Mesenchymal stem cell (in vitro differentiated cells and primary cell): ENCODE results near the gene MTTP. TPM values are rescaled to one million over a fixed set of nuclear protein-coding genes. Genes with fewer than 3 reads are reported as not detected.
"Not testable (repeated sequence)": the region's sequence is repeated elsewhere in the genome, so short reads cannot be mapped to it uniquely, and the experiment has no call there.

Experiments
- DNase-seq: peaks from one replicate; pipeline ENCODE4 v3.0.0-alpha.2; 2013
- H2AFZ ChIP-seq: one replicate; pipeline ENCODE4 v1.6.1; 2013; ENCODE audit warnings: low read depth, mild to moderate bottlenecking, control low read depth, inconsistent platforms, low read length, moderate library complexity
- H2AK5ac ChIP-seq: 2 replicates; pipeline ENCODE4 v1.6.1; 2013; ENCODE audit warnings: low read length, moderate library complexity, mild to moderate bottlenecking, inconsistent platforms; ENCODE audit not compliant: severe bottlenecking
- H2BK120ac ChIP-seq: one replicate; pipeline ENCODE4 v1.6.1; 2013; ENCODE audit warnings: low read depth, mild to moderate bottlenecking, inconsistent platforms, low read length, moderate library complexity
- H2BK12ac ChIP-seq, 2 experiments: one replicate each; pipeline ENCODE4 v1.6.1; 2013; ENCODE audit warnings: inconsistent platforms in 2 of 2, low read length in 2 of 2, mild to moderate bottlenecking in 2 of 2, moderate library complexity in 2 of 2, control low read depth in 1 of 2
- H2BK15ac ChIP-seq: one replicate; pipeline ENCODE4 v1.6.1; 2013; ENCODE audit warnings: mild to moderate bottlenecking, low read depth, inconsistent platforms; ENCODE audit not compliant: poor library complexity, severe bottlenecking
- H2BK5ac ChIP-seq: 2 replicates; pipeline ENCODE4 v1.6.1; 2013; ENCODE audit warnings: low read depth, mild to moderate bottlenecking, low read length, control low read depth, inconsistent platforms; ENCODE audit not compliant: poor library complexity, severe bottlenecking
- H3K14ac ChIP-seq, 2 experiments: one replicate each; pipeline ENCODE4 v1.6.1; 2013; ENCODE audit warnings: inconsistent platforms in 2 of 2, low read length in 2 of 2, control low read depth in 1 of 2, mild to moderate bottlenecking in 1 of 2, moderate library complexity in 1 of 2
- H3K18ac ChIP-seq, 2 experiments: one replicate each; pipeline ENCODE4 v1.6.1; 2013; ENCODE audit warnings: inconsistent platforms in 2 of 2, low read length in 2 of 2, control low read depth in 1 of 2, low read depth in 1 of 2, mild to moderate bottlenecking in 1 of 2
- H3K23ac ChIP-seq, 2 experiments: one replicate each; pipeline ENCODE4 v1.6.1; 2013; ENCODE audit warnings: inconsistent platforms in 2 of 2, low read length in 2 of 2, mild to moderate bottlenecking in 2 of 2, moderate library complexity in 2 of 2, control low read depth in 1 of 2
- H3K27ac ChIP-seq: 2 replicates; pipeline ENCODE4 v1.5.1; 2013; ENCODE audit warnings: mild to moderate bottlenecking, moderate library complexity, low read length, control low read depth, inconsistent platforms; ENCODE audit not compliant: poor library complexity, severe bottlenecking
- H3K27me3 ChIP-seq, 2 experiments: 2 replicates each; pipeline versions ENCODE4 v1.6.1 to v1.7.0; 2013; ENCODE audit warnings: low read length in 2 of 2, mild to moderate bottlenecking in 2 of 2, moderate library complexity in 2 of 2, control low read depth in 1 of 2, inconsistent platforms in 1 of 2; ENCODE audit not compliant: control insufficient read depth in 1 of 2, insufficient read depth in 1 of 2
- H3K36me3 ChIP-seq, 2 experiments: 2 replicates each; pipeline versions ENCODE4 v1.6.1 to v1.7.0; 2013; ENCODE audit warnings: low read length in 2 of 2, control low read depth in 1 of 2, inconsistent platforms in 1 of 2, low read depth in 1 of 2, mild to moderate bottlenecking in 1 of 2; ENCODE audit not compliant: insufficient read depth in 2 of 2, control insufficient read depth in 1 of 2
- H3K4ac ChIP-seq, 2 experiments: one replicate each; pipeline ENCODE4 v1.6.1; 2013; ENCODE audit warnings: inconsistent platforms in 2 of 2, low read length in 2 of 2, mild to moderate bottlenecking in 2 of 2, moderate library complexity in 2 of 2, control low read depth in 1 of 2, low read depth in 1 of 2
- H3K4me1 ChIP-seq: 2 replicates; pipeline ENCODE4 v1.6.1; 2013; ENCODE audit warnings: low read depth, low read length, control low read depth; ENCODE audit not compliant: control insufficient read depth, insufficient read depth
- H3K4me2 ChIP-seq: 2 replicates; pipeline ENCODE4 v1.6.1; 2013; ENCODE audit warnings: low read length, mild to moderate bottlenecking, inconsistent platforms; ENCODE audit not compliant: poor library complexity, severe bottlenecking
- H3K4me3 ChIP-seq, 2 experiments: 2 replicates each; pipeline versions ENCODE4 v1.5.1 to v1.7.0; 2013; ENCODE audit warnings: low read length in 2 of 2, mild to moderate bottlenecking in 2 of 2, control low read depth in 1 of 2, low read depth in 1 of 2; ENCODE audit not compliant: insufficient read depth in 1 of 2
- H3K79me1 ChIP-seq: replicated peaks from 2 replicates; pipeline ENCODE4 v1.6.1; 2013; ENCODE audit warnings: mild to moderate bottlenecking, control low read depth, low read length, inconsistent platforms; ENCODE audit not compliant: poor library complexity, severe bottlenecking
- H3K9ac ChIP-seq: 2 replicates; pipeline ENCODE4 v1.7.0; 2013; ENCODE audit warnings: mild to moderate bottlenecking, low read length, moderate library complexity
- H3K9me3 ChIP-seq: 2 replicates; pipeline ENCODE4 v1.7.0; 2013; ENCODE audit warnings: mild to moderate bottlenecking, low read length; ENCODE audit not compliant: control insufficient read depth
- H4K8ac ChIP-seq: one replicate; pipeline ENCODE4 v1.6.1; 2013; ENCODE audit warnings: inconsistent platforms, mild to moderate bottlenecking, low read length, moderate library complexity
- H4K91ac ChIP-seq: one replicate; pipeline ENCODE4 v1.6.1; 2013; ENCODE audit warnings: mild to moderate bottlenecking, low read length, inconsistent platforms
- WGBS: methylation state at CpG from one replicate; pipeline ENCODE4 v1.1.7; 2013; ENCODE audit warnings: mixed read lengths; 5-methylcytosine and 5-hydroxymethylcytosine counted together
- polyA plus RNA-seq, 2 experiments: library from polyadenylated mRNA; stranded (reverse); fragments of 200-250 nt; gene quantifications; one replicate each; pipeline ENCODE4 v1.2.3, GENCODE V29; 2013

MTTP gene
- polyA plus RNA-seq (2013, experiment 1 of 2) = 0.01 TPM
- polyA plus RNA-seq (2013, experiment 2 of 2) = not detected

GRCh38 chr4:99574530-99575324, at the start of gene MTTP:
Gene MTTP, plus strand, starts transcription at chr4:99574824. Its CDS starts 86 bp downstream, at chr4:99574910.
- Histone ChIP-seq H2BK120ac (no peak within 1 kb of the TSS), H2BK12ac (no peak within 1 kb of the TSS), H3K4me3 (no peak within 1 kb of the TSS), H2BK5ac (no peak within 1 kb of the TSS), H3K27me3 (no peaks in the 10 kb centered on the region), H3K14ac (no peak within 1 kb of the TSS), H3K23ac (no peak within 1 kb of the TSS), H4K8ac (no peak within 1 kb of the TSS), H3K9ac (no peak within 1 kb of the TSS), H2BK15ac (no peak within 1 kb of the TSS), H3K27ac (no peak within 1 kb of the TSS), H3K4me1 (no peaks in the 10 kb centered on the region), H2AK5ac (no peak within 1 kb of the TSS), H3K4me2 (no peak within 1 kb of the TSS), H3K18ac (no peak within 1 kb of the TSS), H3K36me3 (no peaks in the 10 kb centered on the region), H3K9me3 (no peaks in the 10 kb centered on the region), H3K4ac (no peak within 1 kb of the TSS), H4K91ac (no peak within 1 kb of the TSS), H2AFZ (no peak within 1 kb of the TSS), H3K79me1 (no peaks in the 10 kb centered on the region)
- WGBS = 86% methylated on average over 1 of the region's 3 CpGs
- DNase-seq = no peak

- Histone ChIP-seq H3K79me1 (no peaks in the 10 kb centered on the region), H3K27me3 (no peaks in the 10 kb centered on the region), H2BK15ac (no peak overlapping the region), H3K4me1 (no peaks in the 10 kb centered on the region), H3K4me3 (no peak overlapping the region), H3K14ac (no peak overlapping the region), H3K9me3 (no peaks in the 10 kb centered on the region), H4K91ac (no peak overlapping the region), H2BK120ac (no peak overlapping the region), H2BK5ac (no peak overlapping the region), H3K9ac (no peak overlapping the region), H3K36me3 (no peaks in the 10 kb centered on the region), H3K4ac (no peak overlapping the region), H2BK12ac (no peak overlapping the region), H3K23ac (no peak overlapping the region), H2AFZ (no peak overlapping the region), H4K8ac (no peak overlapping the region), H3K4me2 (no peak overlapping the region), H3K27ac (no peak overlapping the region), H2AK5ac (no peak overlapping the region), H3K18ac (no peak overlapping the region)
- DNase-seq = no peak
Measured at GRCh38 chr4:99529228-99529627, 45.4 kb upstream of the MTTP start.

GRCh38 chr4:99529956-99530355, 44.7 kb upstream of the MTTP start:
- H3K4me2 ChIP-seq = no peak overlapping the region
- H2AFZ ChIP-seq = no peak overlapping the region
- no peak overlapping the region for H2BK12ac ChIP-seq
- no peaks in the 10 kb centered on the region for H3K27me3 ChIP-seq
- H4K91ac ChIP-seq = no peak overlapping the region
- H3K4me1 ChIP-seq = no peaks in the 10 kb centered on the region
- H2BK15ac ChIP-seq = no peak overlapping the region
- H3K36me3 ChIP-seq = no peaks in the 10 kb centered on the region
- 84% methylated on average over 2 of the region's 3 CpGs for WGBS
- H3K9me3 ChIP-seq = no peaks in the 10 kb centered on the region
- no peak overlapping the region for H3K4ac ChIP-seq
- DNase-seq = no peak
- no peak overlapping the region for H3K23ac ChIP-seq
- H2BK5ac ChIP-seq = no peak overlapping the region
- no peaks in the 10 kb centered on the region for H3K79me1 ChIP-seq
- H2AK5ac ChIP-seq = no peak overlapping the region
- H3K9ac ChIP-seq = no peak overlapping the region
- no peak overlapping the region for H3K14ac ChIP-seq
- H3K27ac ChIP-seq = no peak overlapping the region
- H3K4me3 ChIP-seq = no peak overlapping the region
- no peak overlapping the region for H3K18ac ChIP-seq
- no peak overlapping the region for H4K8ac ChIP-seq
- no peak overlapping the region for H2BK120ac ChIP-seq

- H2AFZ ChIP-seq, H3K36me3 ChIP-seq, H2BK5ac ChIP-seq, H3K27me3 ChIP-seq, H2BK15ac ChIP-seq, H3K4ac ChIP-seq, H3K9ac ChIP-seq, H3K79me1 ChIP-seq, H3K4me3 ChIP-seq, DNase-seq, H3K27ac ChIP-seq, H2BK12ac ChIP-seq, H4K8ac ChIP-seq, H2AK5ac ChIP-seq, H3K14ac ChIP-seq, H2BK120ac ChIP-seq, H3K18ac ChIP-seq, H3K23ac ChIP-seq, H3K4me2 ChIP-seq, H3K9me3 ChIP-seq, H4K91ac ChIP-seq, H3K4me1 ChIP-seq: not testable (repeated sequence)
- 89% methylated on average over 3 of the region's 3 CpGs for WGBS
Measured at GRCh38 chr4:99534699-99535098, 39.9 kb upstream of the MTTP start.
